ENCODE data around the gene FOLR1. TPM values are rescaled to one million over a fixed set of nuclear protein-coding genes. Genes with fewer than 3 reads are reported as not detected.

The FOLR1 gene
- total and polyA plus RNA-seq, 10 of the 15 experiments (the other 5 are each of a cell fraction or from before 2014, with no cell fraction given) = not detected

- no peak for DNase-seq (ENCODE audit: low read depth, low spot score)
- Histone ChIP-seq H3K79me2 (ENCODE audit: control insufficient read depth, insufficient read depth, low read length) (no peaks in the 10 kb centered on the region), H3K36me3 (ENCODE audit: control insufficient read depth in 2 of 2, insufficient read depth in 2 of 2, low read length in 1 of 2) (no peaks in the 10 kb centered on the region), H3K4me1 (ENCODE audit: control insufficient read depth, insufficient read depth, low read length) (peaks cover 5% of the 10 kb centered on the region; the same call in 1 of the 2 replicates), H3K9ac (ENCODE audit: control insufficient read depth, insufficient read depth, low read length) (no peak overlapping the region), H3K27ac (ENCODE audit: control insufficient read depth, insufficient read depth) (no peak overlapping the region), H3K9me3 (replicated peaks; ENCODE audit: control insufficient read depth, insufficient read depth, low read length) (no peaks in the 10 kb centered on the region), H3K4me2 (ENCODE audit: control insufficient read depth, insufficient read depth) (no peak overlapping the region), H3K27me3 (replicated peaks in 1 of 2; ENCODE audit: control insufficient read depth in 2 of 2, insufficient read depth in 2 of 2, low read length in 1 of 2) (no peaks in the 10 kb centered on the region; a peak in 1 of 4 replicates), H2AFZ (ENCODE audit: control insufficient read depth, low read depth, low read length) (no peak overlapping the region), H3K4me3 (no peak overlapping the region), H4K20me1 (ENCODE audit: control insufficient read depth, insufficient read depth) (no peaks in the 10 kb centered on the region)
- no peak for ATAC-seq
- in situ Hi-C loops (cut with MboI) = no loop called here
- ChIA-PET RAD21 (ENCODE audit: unreplicated experiment) (interaction anchor here (0.9 kb wide), 1 partner anchor 276 kb away, joined by 3 read pairs; no protein-coding TSS in a partner anchor), POLR2A (no interaction called here), SMC1A (ENCODE audit: uncharacterized antibody, unreplicated experiment) (interaction anchor here (1.7 kb wide), 1 partner anchor 12 kb away, joined by 5 read pairs; no protein-coding TSS in a partner anchor), CTCF (interaction anchor here (1.0 to 1.8 kb wide), 4 partner anchors 12 to 252 kb away, joined by 3 to 7 read pairs (median 4); no protein-coding TSS in a partner anchor)
- TF ChIP-seq, protein P1, sequence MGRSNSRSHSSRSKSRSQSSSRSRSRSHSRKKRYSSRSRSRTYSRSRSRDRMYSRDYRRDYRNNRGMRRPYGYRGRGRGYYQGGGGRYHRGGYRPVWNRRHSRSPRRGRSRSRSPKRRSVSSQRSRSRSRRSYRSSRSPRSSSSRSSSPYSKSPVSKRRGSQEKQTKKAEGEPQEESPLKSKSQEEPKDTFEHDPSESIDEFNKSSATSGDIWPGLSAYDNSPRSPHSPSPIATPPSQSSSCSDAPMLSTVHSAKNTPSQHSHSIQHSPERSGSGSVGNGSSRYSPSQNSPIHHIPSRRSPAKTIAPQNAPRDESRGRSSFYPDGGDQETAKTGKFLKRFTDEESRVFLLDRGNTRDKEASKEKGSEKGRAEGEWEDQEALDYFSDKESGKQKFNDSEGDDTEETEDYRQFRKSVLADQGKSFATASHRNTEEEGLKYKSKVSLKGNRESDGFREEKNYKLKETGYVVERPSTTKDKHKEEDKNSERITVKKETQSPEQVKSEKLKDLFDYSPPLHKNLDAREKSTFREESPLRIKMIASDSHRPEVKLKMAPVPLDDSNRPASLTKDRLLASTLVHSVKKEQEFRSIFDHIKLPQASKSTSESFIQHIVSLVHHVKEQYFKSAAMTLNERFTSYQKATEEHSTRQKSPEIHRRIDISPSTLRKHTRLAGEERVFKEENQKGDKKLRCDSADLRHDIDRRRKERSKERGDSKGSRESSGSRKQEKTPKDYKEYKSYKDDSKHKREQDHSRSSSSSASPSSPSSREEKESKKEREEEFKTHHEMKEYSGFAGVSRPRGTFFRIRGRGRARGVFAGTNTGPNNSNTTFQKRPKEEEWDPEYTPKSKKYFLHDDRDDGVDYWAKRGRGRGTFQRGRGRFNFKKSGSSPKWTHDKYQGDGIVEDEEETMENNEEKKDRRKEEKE (IDR thresholded peaks at IDR 0.05) = no peak
- TF ChIP-seq MEF2B (IDR thresholded peaks at IDR 0.05; ENCODE audit: partially characterized antibody, poor library complexity, severe bottlenecking) (no peak), JUNB (IDR thresholded peaks at IDR 0.05) (no peak), TCF7 (IDR thresholded peaks at IDR 0.05; ENCODE audit: borderline replicate concordance) (no peak), NFYB (IDR thresholded peaks at IDR 0.05; ENCODE audit: insufficient read depth, low read depth, low read length) (no peak), CHD4 (IDR thresholded peaks at IDR 0.05) (no peak), POLR2A (IDR thresholded peaks at IDR 0.05; ENCODE audit: low read depth, low read length) (no peak), BMI1 (IDR thresholded peaks at IDR 0.05; ENCODE audit: borderline replicate concordance) (no peak), MLLT1 (IDR thresholded peaks at IDR 0.05) (no peak), IKZF2 (IDR thresholded peaks at IDR 0.05) (no peak), GATAD2B (conservative IDR thresholded peaks at IDR 0.05; ENCODE audit: low read depth) (no peak), GABPA (IDR thresholded peaks at IDR 0.05; ENCODE audit: low read depth) (no peak), RFX5 (IDR thresholded peaks at IDR 0.05; ENCODE audit: low read depth, low read length) (no peak)
- TF ChIP-seq, protein P2, sequence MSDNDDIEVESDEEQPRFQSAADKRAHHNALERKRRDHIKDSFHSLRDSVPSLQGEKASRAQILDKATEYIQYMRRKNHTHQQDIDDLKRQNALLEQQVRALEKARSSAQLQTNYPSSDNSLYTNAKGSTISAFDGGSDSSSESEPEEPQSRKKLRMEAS (IDR thresholded peaks at IDR 0.05; ENCODE audit: low read depth, low read length) = no peak
- TF ChIP-seq, protein P3, sequence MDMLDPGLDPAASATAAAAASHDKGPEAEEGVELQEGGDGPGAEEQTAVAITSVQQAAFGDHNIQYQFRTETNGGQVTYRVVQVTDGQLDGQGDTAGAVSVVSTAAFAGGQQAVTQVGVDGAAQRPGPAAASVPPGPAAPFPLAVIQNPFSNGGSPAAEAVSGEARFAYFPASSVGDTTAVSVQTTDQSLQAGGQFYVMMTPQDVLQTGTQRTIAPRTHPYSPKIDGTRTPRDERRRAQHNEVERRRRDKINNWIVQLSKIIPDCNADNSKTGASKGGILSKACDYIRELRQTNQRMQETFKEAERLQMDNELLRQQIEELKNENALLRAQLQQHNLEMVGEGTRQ (IDR thresholded peaks at IDR 0.05; ENCODE audit: borderline replicate concordance, low read depth, low read length) = no peak
- intact Hi-C loops (cut with micrococcal nuclease; ENCODE audit: unreplicated experiment) = no loop called here
- FAIRE-seq = no peak
- WGBS (ENCODE audit: insufficient coverage, insufficient replicate concordance, low lambda C conversion rate, missing lambda C conversion rate) = 65% methylated on average over 6 of the region's 7 CpGs
- no TSS peak for BruUV-seq (replicated peaks)
Measured at GRCh38 chr11:72179049-72179803, 12.7 kb upstream of the FOLR1 start.
